Activated naive CD4-positive, alpha-beta T cell treated with anti-CD3 and anti-CD28 coated beads for 36 hours (primary cell): Measurements from ENCODE around the gene TOP2B. TPM values are rescaled to one million over a fixed set of nuclear protein-coding genes. Genes with fewer than 3 reads are reported as not detected.
A peak's percentile ranks its signal among the peaks of the same experiment; 100 is the strongest.

ENCODE experiments used
- CTCF ChIA-PET: fragments of 350-600 bp; sonication (Branson Sonifier 250); formaldehyde crosslinking; loops from one replicate; lab custom pipeline; 2021; ENCODE audit warnings: antibody characterized with exemption; lab: Charles Lee
- DNase-seq: peaks from one replicate; pipeline ENCODE4 v3.0.0-alpha.2; 2020
- H3K27ac Mint-ChIP-seq: one replicate; pipeline ENCODE4 v1.8.0; 2021; ENCODE audit warnings: mild to moderate bottlenecking, mixed read lengths
- H3K27me3 Mint-ChIP-seq: one replicate; pipeline ENCODE4 v1.8.0; 2021; ENCODE audit warnings: low read depth, mixed read lengths
- H3K36me3 Mint-ChIP-seq: one replicate; pipeline ENCODE4 v1.8.0; 2021; ENCODE audit warnings: low read depth, mixed read lengths
- H3K4me1 Mint-ChIP-seq: one replicate; pipeline ENCODE4 v1.8.0; 2021; ENCODE audit warnings: low read depth, mixed read lengths
- H3K4me3 Mint-ChIP-seq: one replicate; pipeline ENCODE4 v1.8.0; 2021; ENCODE audit warnings: mild to moderate bottlenecking, moderate library complexity, mixed read lengths
- H3K9me3 Mint-ChIP-seq: one replicate; pipeline ENCODE4 v1.8.0; 2021; ENCODE audit warnings: mixed read lengths
- intact Hi-C: fragments of 100-400 bp; cut with micrococcal nuclease; formaldehyde crosslinking; loops from one replicate; pipeline ENCODE4 v1.15.1; 2023
- total RNA-seq, 2 experiments: library from RNA; stranded (reverse); gene quantifications; one replicate each; pipeline ENCODE4 v1.2.3, GENCODE V29; 2021

Gene TOP2B, protein sequence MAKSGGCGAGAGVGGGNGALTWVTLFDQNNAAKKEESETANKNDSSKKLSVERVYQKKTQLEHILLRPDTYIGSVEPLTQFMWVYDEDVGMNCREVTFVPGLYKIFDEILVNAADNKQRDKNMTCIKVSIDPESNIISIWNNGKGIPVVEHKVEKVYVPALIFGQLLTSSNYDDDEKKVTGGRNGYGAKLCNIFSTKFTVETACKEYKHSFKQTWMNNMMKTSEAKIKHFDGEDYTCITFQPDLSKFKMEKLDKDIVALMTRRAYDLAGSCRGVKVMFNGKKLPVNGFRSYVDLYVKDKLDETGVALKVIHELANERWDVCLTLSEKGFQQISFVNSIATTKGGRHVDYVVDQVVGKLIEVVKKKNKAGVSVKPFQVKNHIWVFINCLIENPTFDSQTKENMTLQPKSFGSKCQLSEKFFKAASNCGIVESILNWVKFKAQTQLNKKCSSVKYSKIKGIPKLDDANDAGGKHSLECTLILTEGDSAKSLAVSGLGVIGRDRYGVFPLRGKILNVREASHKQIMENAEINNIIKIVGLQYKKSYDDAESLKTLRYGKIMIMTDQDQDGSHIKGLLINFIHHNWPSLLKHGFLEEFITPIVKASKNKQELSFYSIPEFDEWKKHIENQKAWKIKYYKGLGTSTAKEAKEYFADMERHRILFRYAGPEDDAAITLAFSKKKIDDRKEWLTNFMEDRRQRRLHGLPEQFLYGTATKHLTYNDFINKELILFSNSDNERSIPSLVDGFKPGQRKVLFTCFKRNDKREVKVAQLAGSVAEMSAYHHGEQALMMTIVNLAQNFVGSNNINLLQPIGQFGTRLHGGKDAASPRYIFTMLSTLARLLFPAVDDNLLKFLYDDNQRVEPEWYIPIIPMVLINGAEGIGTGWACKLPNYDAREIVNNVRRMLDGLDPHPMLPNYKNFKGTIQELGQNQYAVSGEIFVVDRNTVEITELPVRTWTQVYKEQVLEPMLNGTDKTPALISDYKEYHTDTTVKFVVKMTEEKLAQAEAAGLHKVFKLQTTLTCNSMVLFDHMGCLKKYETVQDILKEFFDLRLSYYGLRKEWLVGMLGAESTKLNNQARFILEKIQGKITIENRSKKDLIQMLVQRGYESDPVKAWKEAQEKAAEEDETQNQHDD (N-terminal part only)
- total RNA-seq = 100 to 1,000 TPM; 113 to 114 TPM

GRCh38 chr3:25664812-25665314 is at the start of gene TOP2B:
TSS of gene TOP2B (minus strand) at chr3:25664907. CDS start at chr3:25664297, 610 bp downstream.
- CTCF ChIA-PET = no interaction called here
- peaks cover 9% of the 10 kb centered on the region for H3K36me3 Mint-ChIP-seq
- no peaks in the 10 kb centered on the region for H3K27me3 Mint-ChIP-seq
- H3K27ac Mint-ChIP-seq = peak within 1 kb of the TSS; percentile 100
- H3K4me1 Mint-ChIP-seq = peaks cover 42% of the 10 kb centered on the region
- H3K9me3 Mint-ChIP-seq = no peaks in the 10 kb centered on the region
- DNase-seq = peak; percentile 97
- intact Hi-C loops = loop anchor here (1.0 to 10.0 kb wide), 8 partner anchors 17 to 1970 kb away; partner anchors contain the start of genes NGLY1, NR1D2, OXSM and SLC4A7
- H3K4me3 Mint-ChIP-seq = peak within 1 kb of the TSS; percentile 92

DNA sequence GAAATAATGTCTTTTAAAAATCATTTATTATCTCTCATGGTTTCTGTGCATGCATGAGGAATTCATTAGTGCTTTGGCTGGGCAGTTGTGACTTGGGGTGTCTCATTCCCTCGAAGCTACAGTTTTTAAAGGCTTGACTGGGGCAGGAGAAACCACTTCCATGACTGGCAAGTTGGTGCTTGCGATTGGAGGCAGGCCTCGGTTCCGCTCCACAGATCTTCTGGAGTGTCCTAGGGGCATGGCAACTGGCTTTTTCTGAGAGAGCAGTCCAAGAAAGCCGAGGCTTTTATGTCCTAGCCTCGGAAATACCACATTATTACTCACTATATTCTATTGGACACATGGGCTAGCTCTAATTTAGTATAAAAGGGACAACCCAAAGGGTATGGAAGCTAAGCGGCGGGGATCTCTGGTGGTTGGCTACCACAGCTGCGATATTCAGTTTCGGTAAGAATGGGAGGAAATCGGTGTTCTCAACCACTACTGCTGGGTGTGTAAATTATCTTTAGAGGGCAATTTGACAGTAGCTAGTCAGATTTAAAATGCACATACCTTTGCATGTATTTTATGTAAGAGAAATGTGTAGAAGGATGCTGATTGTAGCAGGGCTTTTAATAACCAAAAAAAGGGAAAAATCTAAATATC is 48.8 kb upstream of the TOP2B start:
- intact Hi-C loops = no loop called here
- Mint-ChIP-seq H3K4me1 (no peaks in the 10 kb centered on the region), H3K27ac (no peak overlapping the region), H3K9me3 (peaks cover 8% of the 10 kb centered on the region), H3K4me3 (no peak overlapping the region), H3K27me3 (no peaks in the 10 kb centered on the region), H3K36me3 (peaks cover 12% of the 10 kb centered on the region)
- CTCF ChIA-PET = interaction anchor here (1.2 kb wide), 1 partner anchor 66 kb away, joined by 3 read pairs; no protein-coding TSS in a partner anchor
- DNase-seq = no peak

- no peak for DNase-seq
- CTCF ChIA-PET = no interaction called here
- Mint-ChIP-seq H3K36me3 (no peaks in the 10 kb centered on the region), H3K27ac (no peak overlapping the region), H3K27me3 (peaks cover 6% of the 10 kb centered on the region), H3K9me3 (no peaks in the 10 kb centered on the region), H3K4me3 (no peak overlapping the region), H3K4me1 (no peaks in the 10 kb centered on the region)
- intact Hi-C loops = no loop called here
Observed at GRCh38 chr3:25711090-25711489, 46.4 kb upstream of the TOP2B start.

DNA sequence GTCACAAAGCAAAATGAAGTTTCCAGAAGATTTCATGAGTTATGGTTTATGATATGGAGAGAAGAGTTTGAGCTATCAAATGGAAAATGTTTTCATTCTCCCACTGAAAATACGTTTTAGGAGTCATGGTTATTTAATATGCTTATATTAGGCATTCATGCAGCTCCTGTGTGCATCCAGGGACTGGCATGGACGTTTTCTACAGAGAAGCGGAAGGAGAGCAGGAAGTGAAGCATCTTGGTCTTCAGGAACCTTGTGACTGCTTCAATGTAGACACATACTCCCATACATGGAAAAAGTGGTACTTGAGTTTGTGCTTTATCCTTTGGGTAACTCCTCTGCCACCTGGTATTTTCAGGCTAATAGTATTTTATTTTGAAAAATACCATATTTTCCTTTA is 43.3 kb upstream of the TOP2B start:
- DNase-seq = no peak
- Mint-ChIP-seq H3K27me3 (peaks cover 7% of the 10 kb centered on the region), H3K9me3 (no peaks in the 10 kb centered on the region), H3K4me1 (no peaks in the 10 kb centered on the region), H3K4me3 (no peak overlapping the region), H3K36me3 (no peaks in the 10 kb centered on the region), H3K27ac (no peak overlapping the region)
- CTCF ChIA-PET = no interaction called here
- intact Hi-C loops = no loop called here

- intact Hi-C loops = no loop called here
- H3K4me3 Mint-ChIP-seq = no peak overlapping the region
- H3K36me3 Mint-ChIP-seq = no peaks in the 10 kb centered on the region
- CTCF ChIA-PET = no interaction called here
- no peak overlapping the region for H3K27ac Mint-ChIP-seq
- H3K9me3 Mint-ChIP-seq = no peaks in the 10 kb centered on the region
- peaks cover 7% of the 10 kb centered on the region for H3K27me3 Mint-ChIP-seq
- H3K4me1 Mint-ChIP-seq = no peaks in the 10 kb centered on the region
- DNase-seq = no peak
Observed at GRCh38 chr3:25707268-25707926, 42.7 kb upstream of the TOP2B start.

- Mint-ChIP-seq H3K9me3 (no peaks in the 10 kb centered on the region), H3K4me3 (no peak overlapping the region), H3K27me3 (peaks cover 7% of the 10 kb centered on the region), H3K36me3 (no peaks in the 10 kb centered on the region), H3K4me1 (no peaks in the 10 kb centered on the region), H3K27ac (no peak overlapping the region)
- intact Hi-C loops = no loop called here
- CTCF ChIA-PET = interaction anchor here (0.7 kb wide), 1 partner anchor 220 kb away, joined by 3 read pairs; no protein-coding TSS in a partner anchor
- DNase-seq = no peak
Observed at GRCh38 chr3:25706213-25706612, 41.5 kb upstream of the TOP2B start.

GRCh38 chr3:25697553-25697952 is 32.8 kb upstream of the TOP2B start:
- Mint-ChIP-seq H3K27me3 (no peaks in the 10 kb centered on the region), H3K36me3 (no peaks in the 10 kb centered on the region), H3K4me1 (no peaks in the 10 kb centered on the region), H3K9me3 (no peaks in the 10 kb centered on the region), H3K27ac (no peak overlapping the region), H3K4me3 (no peak overlapping the region)
- CTCF ChIA-PET = interaction anchor here (1.3 kb wide), 1 partner anchor 35 kb away, joined by 3 read pairs; no protein-coding TSS in a partner anchor
- no peak for DNase-seq
- intact Hi-C loops = no loop called here

- intact Hi-C loops = no loop called here
- Mint-ChIP-seq H3K4me1 (no peaks in the 10 kb centered on the region), H3K36me3 (no peaks in the 10 kb centered on the region), H3K9me3 (no peaks in the 10 kb centered on the region), H3K27me3 (no peaks in the 10 kb centered on the region), H3K4me3 (no peak overlapping the region), H3K27ac (no peak overlapping the region)
- CTCF ChIA-PET = interaction anchor here (0.7 kb wide), 1 partner anchor 189 kb away, joined by 4 read pairs; no protein-coding TSS in a partner anchor
- no peak for DNase-seq
Observed at GRCh38 chr3:25695731-25696420, 31.2 kb upstream of the TOP2B start.

GRCh38 chr3:25693238-25693637 is 28.5 kb upstream of the TOP2B start:
- H3K4me1 Mint-ChIP-seq = no peaks in the 10 kb centered on the region
- no peak overlapping the region for H3K4me3 Mint-ChIP-seq
- DNase-seq = no peak
- H3K27me3 Mint-ChIP-seq = peaks cover 6% of the 10 kb centered on the region
- intact Hi-C loops = no loop called here
- CTCF ChIA-PET = no interaction called here
- H3K36me3 Mint-ChIP-seq = no peaks in the 10 kb centered on the region
- no peak overlapping the region for H3K27ac Mint-ChIP-seq
- no peaks in the 10 kb centered on the region for H3K9me3 Mint-ChIP-seq

DNA sequence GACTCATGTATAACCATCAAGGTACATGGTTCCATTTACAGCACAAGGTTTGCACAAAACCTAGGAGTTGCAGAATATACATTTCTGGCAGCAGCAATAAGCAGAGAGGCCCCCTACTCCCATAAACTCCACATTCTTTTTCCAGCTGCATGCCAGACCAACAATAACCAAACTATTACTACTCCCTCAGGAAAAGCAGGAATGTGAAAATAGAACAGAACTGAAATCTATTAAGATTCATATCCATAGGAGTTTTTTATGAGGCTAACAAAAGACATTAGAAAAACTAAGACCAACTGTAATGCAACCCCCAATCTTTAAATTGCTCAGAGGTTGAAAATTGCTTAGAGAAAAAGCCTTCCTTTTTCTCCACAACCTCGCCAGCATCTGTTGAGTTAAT is 27.6 kb upstream of the TOP2B start:
- no peak overlapping the region for H3K4me3 Mint-ChIP-seq
- no peaks in the 10 kb centered on the region for H3K36me3 Mint-ChIP-seq
- no peak for DNase-seq
- intact Hi-C loops = no loop called here
- CTCF ChIA-PET = no interaction called here
- peaks cover 6% of the 10 kb centered on the region for H3K27me3 Mint-ChIP-seq
- H3K4me1 Mint-ChIP-seq = no peaks in the 10 kb centered on the region
- H3K9me3 Mint-ChIP-seq = no peaks in the 10 kb centered on the region
- no peak overlapping the region for H3K27ac Mint-ChIP-seq
